HG03571 (cell line): Measurements from ENCODE around the gene LCAT.

ENCODE experiments used
- ATAC-seq: cut with Tn5 transposase; IDR thresholded peaks from one replicate; pipeline ENCODE4 v1.9.1; 2021; ENCODE audit not compliant: unreplicated experiment

Gene LCAT

DNA sequence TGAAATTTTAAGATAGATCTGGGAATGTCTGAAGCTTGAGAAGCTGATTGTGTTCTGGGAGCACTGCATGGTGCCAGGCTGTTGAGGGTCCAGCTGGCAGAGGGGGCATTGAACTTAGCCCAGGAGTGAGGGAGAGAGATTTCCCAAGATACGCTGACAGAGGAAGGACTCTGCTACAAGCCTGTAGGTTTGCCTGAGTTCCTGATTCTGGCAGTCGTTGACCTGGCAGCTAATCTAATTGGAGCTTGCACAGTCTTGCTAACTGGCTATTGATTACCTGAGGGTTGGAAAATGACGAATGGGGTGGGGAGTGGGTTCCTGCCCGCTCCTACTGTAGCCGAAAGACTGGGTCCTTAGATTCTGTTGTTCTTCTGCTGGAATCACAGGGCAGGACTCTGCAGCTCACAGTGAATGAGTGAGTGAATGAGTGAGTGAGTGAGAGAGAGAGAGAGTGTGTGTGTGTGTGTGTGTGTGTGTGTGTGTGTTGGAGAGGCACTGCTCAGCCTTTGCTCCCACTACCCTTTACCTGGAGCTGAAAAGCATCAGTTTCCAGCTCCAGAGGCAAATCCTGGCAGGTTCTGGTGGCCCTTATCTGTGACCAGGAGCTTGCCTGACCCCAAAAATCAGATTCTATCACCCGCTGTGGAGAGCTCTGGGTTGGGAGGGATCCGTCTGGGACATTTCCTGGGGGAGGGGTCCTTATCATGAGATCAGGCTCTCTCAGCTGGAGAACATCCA lies 29.0 kb downstream of the LCAT start:
- ATAC-seq = no peak

DNA sequence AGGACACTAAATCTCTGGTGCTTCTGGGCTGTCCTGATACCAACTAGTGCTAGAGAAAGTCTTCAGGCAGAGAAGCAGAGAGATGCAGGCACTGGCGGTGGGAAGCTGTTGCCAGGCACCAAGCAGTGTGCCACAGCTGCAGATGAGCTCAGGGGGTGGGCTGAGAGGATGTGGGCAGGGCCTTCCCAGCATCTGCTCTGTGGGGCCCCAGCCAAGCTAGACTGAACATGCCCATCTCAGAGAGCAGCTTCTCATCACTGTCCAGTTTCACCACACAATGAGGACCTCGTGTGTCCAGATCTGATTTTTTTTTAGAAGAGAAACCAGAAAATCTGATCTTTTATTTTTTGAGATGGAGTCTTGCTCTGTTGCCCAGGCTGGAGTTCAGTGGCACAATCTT lies 33.8 kb downstream of the LCAT start:
- no peak for ATAC-seq

- no peak for ATAC-seq
Observed at GRCh38 chr16:67909056-67909742, 34.7 kb downstream of the LCAT start.

DNA sequence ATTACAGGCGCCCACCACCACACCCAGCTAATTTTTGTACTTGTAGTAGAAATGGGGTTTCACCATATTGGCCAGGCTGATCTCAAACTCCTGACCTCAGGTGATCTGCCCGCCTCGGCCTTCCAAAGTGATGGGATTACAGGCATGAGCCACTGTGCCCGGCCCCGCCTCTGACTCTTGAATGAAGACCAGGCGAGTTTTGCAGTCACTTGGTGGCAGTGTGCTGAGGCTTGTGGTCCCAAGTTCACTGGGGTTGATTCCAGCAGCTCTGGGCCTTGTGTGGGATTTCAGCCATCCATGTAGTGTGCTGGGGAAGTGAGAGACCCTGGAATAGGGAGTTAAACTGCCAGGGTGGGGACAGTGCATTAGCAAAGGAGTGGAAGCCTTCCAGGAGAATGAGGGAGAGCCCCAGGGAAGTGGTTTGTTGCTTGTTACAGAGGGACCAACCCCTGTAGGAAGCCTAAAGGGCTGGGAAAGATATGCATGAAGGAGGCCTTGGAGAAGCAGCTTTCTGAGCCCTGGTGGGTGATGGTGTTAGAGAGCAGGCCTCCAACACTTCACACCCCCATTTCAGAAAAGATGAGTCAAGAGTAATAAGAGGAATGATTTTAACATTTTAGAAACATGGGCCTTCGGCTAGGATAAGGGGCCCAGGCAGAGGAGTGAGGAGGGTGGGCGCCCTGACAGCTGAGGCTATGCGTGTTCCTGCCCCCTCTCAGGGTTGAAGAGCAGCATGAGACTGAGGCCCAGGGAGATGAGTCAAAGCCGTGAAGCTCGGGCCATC lies 36.3 kb downstream of the LCAT start:
- no peak for ATAC-seq

- ATAC-seq = no peak
Observed at GRCh38 chr16:67902831-67903230, 41.1 kb downstream of the LCAT start.

- no peak for ATAC-seq
Observed at GRCh38 chr16:67901734-67902133, 42.2 kb downstream of the LCAT start.

GRCh38 chr16:67897231-67897630 lies 46.7 kb downstream of the LCAT start:
- no peak for ATAC-seq

GRCh38 chr16:67893743-67894399 lies 50.0 kb downstream of the LCAT start:
- no peak for ATAC-seq

DNA sequence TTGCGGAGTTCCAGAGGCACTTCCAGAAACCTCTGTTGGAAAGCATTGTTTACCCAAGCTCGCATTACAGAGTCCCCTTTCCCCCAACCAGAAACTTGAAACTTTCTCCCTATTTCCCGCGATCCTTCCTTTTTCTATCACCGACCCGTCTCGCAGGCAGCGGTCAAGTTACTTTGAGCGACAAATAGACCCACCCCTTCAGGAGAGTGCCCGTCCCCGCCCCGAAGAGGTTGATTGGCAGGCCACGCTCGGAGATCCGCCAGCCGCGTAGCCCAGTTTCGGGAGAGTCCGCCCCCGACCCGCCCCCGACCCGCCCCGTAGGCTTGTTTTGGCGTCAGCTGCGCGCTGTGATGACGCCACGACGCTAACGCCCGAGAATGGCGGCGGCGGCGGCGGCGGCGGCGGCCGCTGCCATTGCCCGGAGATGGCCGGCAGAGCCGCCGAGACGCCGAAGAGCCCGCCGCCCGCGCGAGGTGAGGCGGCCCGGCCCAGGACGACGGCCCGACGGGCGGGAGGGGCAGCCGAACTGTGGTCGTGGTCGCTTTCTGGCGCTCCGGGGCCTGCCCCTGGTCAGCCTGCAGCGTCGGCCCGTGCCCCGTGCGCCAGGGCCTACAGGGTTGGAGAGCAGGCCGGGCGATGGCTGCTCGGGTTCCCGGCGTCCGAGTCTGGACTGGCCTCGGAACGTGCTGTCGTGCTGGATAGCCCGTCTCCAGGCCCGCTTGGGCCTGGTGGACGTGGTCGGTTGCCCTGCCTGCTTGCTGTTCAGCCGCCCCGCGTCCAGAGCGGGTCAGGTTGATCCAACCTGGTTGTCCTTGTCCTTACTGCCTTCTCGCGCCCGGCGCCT lies 50.8 kb downstream of the LCAT start, which contains the start of gene PSKH1:
TSS of gene PSKH1 (plus strand) at position 356 of the 844 bp plus-strand sequence. CDS start 15,496 bp downstream, outside the sequence.
- ATAC-seq = peak; percentile 88

DNA sequence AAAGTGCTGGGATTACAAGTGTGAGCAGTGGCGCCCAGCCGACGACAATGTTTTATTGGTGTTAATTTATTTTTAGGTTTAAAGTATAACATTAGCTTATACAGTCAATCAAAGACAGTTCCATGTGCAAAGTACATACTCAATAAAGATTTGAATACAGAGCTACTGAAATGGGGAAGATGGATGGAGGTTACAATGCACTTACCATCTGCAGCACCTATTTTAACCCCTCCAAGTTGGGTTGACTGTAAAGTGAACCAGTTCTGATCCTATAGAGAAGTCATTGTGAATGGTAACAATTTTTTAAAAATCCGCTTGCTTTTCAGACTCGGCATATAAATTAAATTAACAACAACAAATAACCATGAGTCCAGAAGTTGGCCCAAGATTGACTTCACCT lies 51.5 kb downstream of the LCAT start:
- no peak for ATAC-seq
